Liver (tissue), 9 donors: ENCODE measurements around the gene PLAC8L1. TPM values are rescaled to one million over a fixed set of nuclear protein-coding genes. Genes with fewer than 3 reads are reported as not detected.

Experiments used
- DNase-seq: peaks from one replicate; pipeline ENCODE4 v3.0.0-alpha.2; 2017; ENCODE audit warnings: low spot score
- H3K27ac ChIP-seq, 2 donors: one replicate each; pipeline ENCODE4 v1.7.0; 2013; ENCODE audit warnings: inconsistent platforms in 2 of 2, low read length in 2 of 2, control low read depth in 1 of 2, low read depth in 1 of 2, mild to moderate bottlenecking in 1 of 2
- H3K27me3 ChIP-seq, 4 donors: one replicate each; pipeline versions ENCODE4 v1.6.1 to v1.7.0; 2013; ENCODE audit warnings: low read length in 3 of 4, inconsistent platforms in 1 of 4, mild to moderate bottlenecking in 1 of 4, moderate library complexity in 1 of 4; ENCODE audit not compliant: control insufficient read depth in 4 of 4, insufficient read depth in 4 of 4
- H3K36me3 ChIP-seq, 4 donors: one replicate each; pipeline versions ENCODE4 v1.6.1 to v1.7.0; 2013; ENCODE audit warnings: low read length in 3 of 4, mild to moderate bottlenecking in 3 of 4, low read depth in 1 of 4, moderate library complexity in 1 of 4; ENCODE audit not compliant: control insufficient read depth in 4 of 4, insufficient read depth in 3 of 4
- H3K4me1 ChIP-seq, 4 donors: one replicate each; pipeline versions ENCODE4 v1.6.1 to v1.7.0; 2013; ENCODE audit warnings: low read length in 3 of 4, mild to moderate bottlenecking in 3 of 4, moderate library complexity in 1 of 4; ENCODE audit not compliant: control insufficient read depth in 4 of 4, insufficient read depth in 4 of 4
- H3K4me3 ChIP-seq, 3 donors: one replicate each; pipeline versions ENCODE4 v1.6.1 to v1.7.0; 2013; ENCODE audit warnings: low read length in 3 of 3, control low read depth in 1 of 3, low read depth in 1 of 3, mild to moderate bottlenecking in 1 of 3
- H3K9ac ChIP-seq, 2 donors: one replicate each; pipeline ENCODE4 v1.7.0; 2013; ENCODE audit warnings: low read length in 2 of 2, mild to moderate bottlenecking in 2 of 2, moderate library complexity in 2 of 2, control low read depth in 1 of 2, low read depth in 1 of 2
- H3K9me3 ChIP-seq, 4 donors: one replicate each; pipeline versions ENCODE4 v1.6.1 to v1.7.0; 2013; ENCODE audit warnings: low read length in 3 of 4; ENCODE audit not compliant: control insufficient read depth in 4 of 4
- ATF3 ChIP-seq: IDR thresholded peaks from 2 replicates; pipeline ENCODE4 v1.6.1; 2016; ENCODE audit warnings: antibody characterized with exemption
- CTCF ChIP-seq: fragments of 150-350 bp; IDR thresholded peaks from 2 replicates; pipeline ENCODE4 v1.5.1; 2017; ENCODE audit warnings: improper control_type of control experiment, low read depth, low read length; ENCODE audit not compliant: missing input control
- FOXA2 ChIP-seq: IDR thresholded peaks from 2 replicates; pipeline ENCODE4 v1.6.1; 2016; ENCODE audit warnings: antibody characterized with exemption
- GABPA ChIP-seq, 2 donors: IDR thresholded peaks in 1 of 2; conservative IDR thresholded peaks in 1 of 2; 2 replicates each; pipeline ENCODE4 v1.6.1; 2016; ENCODE audit warnings: antibody characterized with exemption in 2 of 2, mild to moderate bottlenecking in 1 of 2, moderate library complexity in 1 of 2
- HNF4A ChIP-seq, 2 donors: conservative IDR thresholded peaks; 2 replicates each; pipeline ENCODE4 v1.6.1; 2016; ENCODE audit warnings: antibody characterized with exemption in 2 of 2, mild to moderate bottlenecking in 2 of 2
- HNF4G ChIP-seq: IDR thresholded peaks from 2 replicates; pipeline ENCODE4 v1.6.1; 2016; ENCODE audit warnings: antibody characterized with exemption
- JUND ChIP-seq, 2 donors: IDR thresholded peaks; 2 replicates each; pipeline ENCODE4 v1.6.1; 2016; ENCODE audit warnings: antibody characterized with exemption in 2 of 2
- MAX ChIP-seq: IDR thresholded peaks from 2 replicates; pipeline ENCODE4 v1.6.1; 2016; ENCODE audit warnings: antibody characterized with exemption
- NR2F2 ChIP-seq: IDR thresholded peaks from 2 replicates; pipeline ENCODE4 v1.6.1; 2016; ENCODE audit warnings: antibody characterized with exemption
- RAD21 ChIP-seq, 2 donors: IDR thresholded peaks; 2 replicates each; pipeline ENCODE4 v1.6.1; 2016; ENCODE audit warnings: antibody characterized with exemption in 2 of 2, mild to moderate bottlenecking in 2 of 2
- REST ChIP-seq: IDR thresholded peaks from 2 replicates; pipeline ENCODE4 v1.6.1; 2016; ENCODE audit warnings: antibody characterized with exemption, mild to moderate bottlenecking
- RXRA ChIP-seq, 2 donors: IDR thresholded peaks; 2 replicates each; pipeline ENCODE4 v1.6.1; 2017 to 2018; ENCODE audit warnings: antibody characterized with exemption in 2 of 2, mild to moderate bottlenecking in 1 of 2
- SP1 ChIP-seq: IDR thresholded peaks from 2 replicates; pipeline ENCODE4 v1.6.1; 2018; ENCODE audit warnings: antibody characterized with exemption, mild to moderate bottlenecking
- TAF1 ChIP-seq: conservative IDR thresholded peaks from 2 replicates; pipeline ENCODE4 v1.6.1; 2016; ENCODE audit warnings: antibody characterized with exemption, mild to moderate bottlenecking
- YY1 ChIP-seq: IDR thresholded peaks from 2 replicates; pipeline ENCODE4 v1.6.1; 2016; ENCODE audit warnings: antibody characterized with exemption, mild to moderate bottlenecking
- ZBTB33 ChIP-seq: IDR thresholded peaks from 2 replicates; pipeline ENCODE4 v1.6.1; 2016; ENCODE audit warnings: antibody characterized with exemption
- WGBS: extraction: QIAGEN DNeasy Blood & Tissue Kit; methylation state at CpG from one replicate; pipeline ENCODE4 v1.1.7; 2013; 5-methylcytosine and 5-hydroxymethylcytosine counted together
- polyA plus RNA-seq, 2 donors: library from polyadenylated mRNA; stranded (reverse) in 1 of 2; unstranded in 1 of 2; fragments of 200-250 nt in 1 of 2; fragments of >200 nt in 1 of 2; fragmentation: Nextera tagmentation in 1 of 2; extraction: Ambion mirVana in 1 of 2; gene quantifications; one replicate each; pipeline versions ENCODE4 v1.2.1 to v1.2.3, GENCODE V29; 2013 to 2015
- total RNA-seq, 2 donors: library from RNA; depleted of rRNA; stranded (reverse); fragments of >200 nt; gene quantifications; one replicate each; pipeline ENCODE4 v1.2.3, GENCODE V29; 2014
- donor health status: healthy.
- donor health status: healthy.
- donor health status: healthy.
- donor health status: healthy.
- donor health status: healthy.

The PLAC8L1 gene
- total and polyA plus RNA-seq, 4 donors: 0.28 TPM; not detected in 3

- no peak for TF ChIP-seq REST
Observed at GRCh38 chr5:146098047-146098446, 7.3 kb downstream of the PLAC8L1 start (continued).

- H3K27me3 ChIP-seq: no peaks in the 10 kb centered on the region
- H3K27ac ChIP-seq: no peak overlapping the region
- TF ChIP-seq HNF4G (no peak), SP1 (no peak), REST (no peak), JUND (IDR thresholded peaks at IDR 0.05) (no peak), FOXA2 (no peak), HNF4A (conservative IDR thresholded peaks at IDR 0.05) (no peak), YY1 (no peak), MAX (no peak), CTCF (no peak), RAD21 (IDR thresholded peaks at IDR 0.05) (no peak), NR2F2 (no peak), ZBTB33 (no peak), RXRA (IDR thresholded peaks at IDR 0.05) (no peak), ATF3 (no peak), TAF1 (no peak), GABPA (IDR thresholded peaks at IDR 0.05 in 1 of 2, conservative IDR thresholded peaks at IDR 0.05 in 1 of 2) (no peak)
- H3K36me3 ChIP-seq: no peaks in the 10 kb centered on the region
- H3K4me3 ChIP-seq: no peak overlapping the region
- H3K9me3 ChIP-seq: no peaks in the 10 kb centered on the region
- DNase-seq: no peak
- H3K4me1 ChIP-seq: no peaks in the 10 kb centered on the region
- 96% methylated on average over 3 of the region's 3 CpGs for WGBS
- no peak overlapping the region for H3K9ac ChIP-seq
Observed at GRCh38 chr5:146091881-146092280, 13.5 kb downstream of the PLAC8L1 start.
